ENCODE measurements around the gene CTCF.

- TF ChIP-seq CTCF (IDR thresholded peaks at IDR 0.05 in 2 of 3, conservative IDR thresholded peaks at IDR 0.05 in 1 of 3; ENCODE audit: control insufficient read depth in 2 of 3, extremely low read depth in 1 of 3, insufficient read depth in 1 of 3, low read depth in 3 of 3, low read length in 3 of 3), result no peak
- no peak for TF ChIP-seq EP300 (IDR thresholded peaks at IDR 0.05; ENCODE audit: borderline replicate concordance in 1 of 2, control insufficient read depth in 1 of 2, low read depth in 2 of 2, low read length in 2 of 2)
- TF ChIP-seq POLR2AphosphoS5 (IDR thresholded peaks at IDR 0.05; ENCODE audit: low read length), result no peak
- no peak for TF ChIP-seq KLF5 (IDR thresholded peaks at IDR 0.05; ENCODE audit: partially characterized antibody)
- TF ChIP-seq TAF1 (IDR thresholded peaks at IDR 0.05; ENCODE audit: borderline replicate concordance, low read depth, low read length), result no peak
- TF ChIP-seq CBX3 (IDR thresholded peaks at IDR 0.05; ENCODE audit: borderline replicate concordance, low read depth), result no peak
- TF ChIP-seq ELK1 (IDR thresholded peaks at IDR 0.05; ENCODE audit: low read depth, low read length), result no peak
- no peak for TF ChIP-seq BCLAF1 (IDR thresholded peaks at IDR 0.05)
- no peak for TF ChIP-seq ZBTB4 (CRISPR knock-in tag; IDR thresholded peaks at IDR 0.05)
- TF ChIP-seq JUND (IDR thresholded peaks at IDR 0.05; ENCODE audit: low read depth, low read length), result no peak
- no peak for TF ChIP-seq ZNF687 (IDR thresholded peaks at IDR 0.05)
Observed at GRCh38 chr16:67655363-67655762, 93.0 kb downstream of the CTCF start.
